HG03039 (cell line): ENCODE results near the gene FPGS.
A peak's percentile ranks its signal among the peaks of the same experiment; 100 is the strongest.

ENCODE experiments used
- ATAC-seq: cut with Tn5 transposase; IDR thresholded peaks from one replicate; pipeline ENCODE4 v1.9.1; 2021; ENCODE audit warnings: mild to moderate bottlenecking, moderate library complexity; ENCODE audit not compliant: unreplicated experiment

FPGS gene

GRCh38 chr9:127785933-127786772, 16.5 kb upstream of the FPGS start, which contains the start of gene CDK9:
TSS of gene CDK9 (plus strand) at chr9:127786034. CDS start at chr9:127786149, 115 bp downstream.
- peak; percentile 50 for ATAC-seq

- ATAC-seq = no peak
Measured at GRCh38 chr9:127786773-127787104, 15.9 kb upstream of the FPGS start.

- ATAC-seq = no peak
Measured at GRCh38 chr9:127788337-127789011, 14.2 kb upstream of the FPGS start.

- no peak for ATAC-seq
Measured at GRCh38 chr9:127789179-127789578, 13.5 kb upstream of the FPGS start.

- ATAC-seq = no peak
Measured at GRCh38 chr9:127790094-127790855, 12.4 kb upstream of the FPGS start.

- no peak for ATAC-seq
Measured at GRCh38 chr9:127791085-127791484, 11.6 kb upstream of the FPGS start.

GRCh38 chr9:127792417-127793031, 10.2 kb upstream of the FPGS start:
- ATAC-seq = no peak

- ATAC-seq = no peak
Measured at GRCh38 chr9:127793093-127793708, 9.5 kb upstream of the FPGS start.

- ATAC-seq = no peak
Measured at GRCh38 chr9:127794001-127794791, 8.5 kb upstream of the FPGS start.

- no peak for ATAC-seq
Measured at GRCh38 chr9:127796225-127796813, 6.4 kb upstream of the FPGS start.

GRCh38 chr9:127796852-127797370, 5.8 kb upstream of the FPGS start:
- no peak for ATAC-seq

GRCh38 chr9:127801955-127802575, 617 bp upstream of the FPGS start:
- no peak for ATAC-seq

GRCh38 chr9:127803507-127804352, 1.0 kb downstream of the FPGS start:
- ATAC-seq = no peak

GRCh38 chr9:127805620-127806019, 2.9 kb downstream of the FPGS start:
- ATAC-seq = no peak

- ATAC-seq = no peak
Measured at GRCh38 chr9:127806871-127807270, 4.2 kb downstream of the FPGS start.

- ATAC-seq = no peak
Measured at GRCh38 chr9:127808347-127809001, 5.8 kb downstream of the FPGS start.

GRCh38 chr9:127809002-127809539, 6.4 kb downstream of the FPGS start:
- ATAC-seq = no peak
